AG04449 (cell line): ENCODE measurements around the gene TBC1D21.

ENCODE experiments used
- CTCF ChIA-PET: fragments of 350-600 bp; formaldehyde crosslinking; extraction: SDS; loops from one replicate; lab custom pipeline; 2021; ENCODE audit warnings: antibody characterized with exemption; lab: Yijun Ruan, JAX
- POLR2A ChIA-PET: fragments of 400-600, 350-600 bp; formaldehyde crosslinking; extraction: SDS; loops from one replicate; lab custom pipeline; 2020; ENCODE audit warnings: antibody characterized with exemption, inconsistent platforms; lab: Yijun Ruan, JAX
- DNase-seq: peaks from one replicate; pipeline ENCODE4 v3.0.0-alpha.2; 2010; ENCODE audit warnings: low read depth, low spot score
- H3K4me3 ChIP-seq: 2 replicates; pipeline ENCODE4 v1.5.1; 2011; ENCODE audit warnings: low read depth, mild to moderate bottlenecking, control low read depth, low read length
- CTCF ChIP-seq: IDR thresholded peaks from one replicate; pipeline ENCODE4 v1.5.1; 2011; ENCODE audit warnings: mild to moderate bottlenecking, moderate library complexity, low read length, control low read depth, inconsistent platforms; ENCODE audit not compliant: insufficient read depth; ENCODE audit errors: missing control alignments

TBC1D21 gene

GRCh38 chr15:73870700-73871408, 2.5 kb upstream of the TBC1D21 start:
- no peak overlapping the region for H3K4me3 ChIP-seq
- CTCF ChIA-PET, result interaction anchor here (0.9 to 5.5 kb wide), 7 partner anchors 11 to 95 kb away, joined by 3 to 168 read pairs (median 11); no protein-coding TSS in a partner anchor
- no peak for TF ChIP-seq CTCF
- POLR2A ChIA-PET, result no interaction called here
- no peak for DNase-seq

GRCh38 chr15:73872346-73872745, 1.0 kb upstream of the TBC1D21 start:
- ChIA-PET CTCF (interaction anchor here (0.6 to 5.5 kb wide), 15 partner anchors 7 to 631 kb away, joined by 3 to 168 read pairs (median 8); no protein-coding TSS in a partner anchor), POLR2A (interaction anchor here (0.5 to 1.0 kb wide), 2 partner anchors 35 to 258 kb away, joined by 3 read pairs; no protein-coding TSS in a partner anchor)
- no peak for TF ChIP-seq CTCF
- H3K4me3 ChIP-seq, result no peak overlapping the region
- DNase-seq, result peak; percentile 23

- peak; percentile 17 for DNase-seq
- ChIA-PET POLR2A (interaction anchor here (0.8 kb wide), 1 partner anchor 82 kb away, joined by 3 read pairs; no protein-coding TSS in a partner anchor), CTCF (interaction anchor here (0.8 to 5.5 kb wide), 50 partner anchors 9 to 448 kb away, joined by 3 to 168 read pairs (median 6); partner anchors contain the start of gene INSYN1)
- no peak overlapping the region for H3K4me3 ChIP-seq
- TF ChIP-seq CTCF, result peak; percentile 23
These were observed 636 bp downstream of the TBC1D21 start for GRCh38 chr15:73873889-73874511.

GRCh38 chr15:73879426-73879825, 6.1 kb downstream of the TBC1D21 start:
- no peak for DNase-seq
- no peak overlapping the region for H3K4me3 ChIP-seq
- no peak for TF ChIP-seq CTCF
- ChIA-PET POLR2A (no interaction called here), CTCF (interaction anchor here (2.0 to 2.3 kb wide), 3 partner anchors 15 to 29 kb away, joined by 7 to 11 read pairs (median 9); no protein-coding TSS in a partner anchor)

GRCh38 chr15:73881579-73882320, 8.4 kb downstream of the TBC1D21 start:
- POLR2A ChIA-PET, result interaction anchor here (1.0 kb wide), 1 partner anchor 45 kb away, joined by 3 read pairs; no protein-coding TSS in a partner anchor
- DNase-seq, result no peak
- no peak for TF ChIP-seq CTCF
- H3K4me3 ChIP-seq, result no peak overlapping the region
- CTCF ChIA-PET, result interaction anchor here (0.8 to 1.9 kb wide), 9 partner anchors 8 to 26 kb away, joined by 3 to 7 read pairs (median 4); no protein-coding TSS in a partner anchor
